ENCODE results near the gene SLC2A4.

The SLC2A4 gene

GRCh38 chr17:7262192-7262934 lies 19.2 kb upstream of the SLC2A4 start, which contains the start of gene CLDN7:
CLDN7 (minus strand) TSS chr17:7262478; CDS start chr17:7262043, 435 bp downstream.
- TF ChIP-seq CTCF (IDR thresholded peaks at IDR 0.05; ENCODE audit: low read length, missing control alignments): no peak
- H3K4me3 ChIP-seq (replicated peaks; ENCODE audit: low read depth, low read length): peak within 1 kb of the TSS; percentile 40
- no peak for DNase-seq (ENCODE audit: low read depth)

- no peak for TF ChIP-seq CTCF (IDR thresholded peaks at IDR 0.05; ENCODE audit: low read length, missing control alignments)
- DNase-seq (ENCODE audit: low read depth): no peak
- peak overlapping the region; percentile 19 for H3K4me3 ChIP-seq (replicated peaks; ENCODE audit: low read depth, low read length)
Observed at GRCh38 chr17:7262935-7263800, 18.4 kb upstream of the SLC2A4 start.

- TF ChIP-seq CTCF (IDR thresholded peaks at IDR 0.05; ENCODE audit: low read length, missing control alignments): no peak
- H3K4me3 ChIP-seq (replicated peaks; ENCODE audit: low read depth, low read length): no peak overlapping the region
- no peak for DNase-seq (ENCODE audit: low read depth)
Observed at GRCh38 chr17:7263801-7264078, 17.8 kb upstream of the SLC2A4 start.

GRCh38 chr17:7266784-7267183 lies 14.7 kb upstream of the SLC2A4 start:
- H3K4me3 ChIP-seq (replicated peaks; ENCODE audit: low read depth, low read length): no peak overlapping the region
- no peak for TF ChIP-seq CTCF (IDR thresholded peaks at IDR 0.05; ENCODE audit: low read length, missing control alignments)
- no peak for DNase-seq (ENCODE audit: low read depth)

GRCh38 chr17:7279448-7279847 lies 2.1 kb upstream of the SLC2A4 start:
- TF ChIP-seq CTCF (IDR thresholded peaks at IDR 0.05; ENCODE audit: low read length, missing control alignments): no peak
- H3K4me3 ChIP-seq (replicated peaks; ENCODE audit: low read depth, low read length): no peak overlapping the region
- no peak for DNase-seq (ENCODE audit: low read depth)

GRCh38 chr17:7280519-7281073 lies 922 bp upstream of the SLC2A4 start:
- DNase-seq (ENCODE audit: low read depth): peak; percentile 84
- peak overlapping the region; percentile 51 for H3K4me3 ChIP-seq (replicated peaks; ENCODE audit: low read depth, low read length)
- peak; percentile 97 for TF ChIP-seq CTCF (IDR thresholded peaks at IDR 0.05; ENCODE audit: low read length, missing control alignments)
